Loucy (cell line): ENCODE results near the gene MYO1A.

Experiments used
- CTCF ChIP-seq: fragments of 200-600 bp; sonication (generic); conservative IDR thresholded peaks from 2 replicates; pipeline ENCODE4 v1.5.1; 2014; ENCODE audit warnings: mild to moderate bottlenecking, antibody characterized with exemption, low read length
- EZH2phosphoT487 ChIP-seq: fragments of 200-600 bp; IDR thresholded peaks from 2 replicates; pipeline ENCODE4 v1.6.1; 2018; ENCODE audit warnings: antibody characterized with exemption, mild to moderate bottlenecking, moderate library complexity, borderline replicate concordance

GRCh38 chr12:57016348-57016747 lies 33.6 kb downstream of the MYO1A start, which contains the start of gene TAC3:
- TF ChIP-seq CTCF (no peak), EZH2phosphoT487 (no peak)
